HuH-7 (cell line): Measurements from ENCODE around the gene TENM4.

Source experiments
- DNase-seq: peaks from one replicate; pipeline ENCODE4 v3.0.0; 2011; ENCODE audit warnings: low spot score

TENM4 gene

DNA sequence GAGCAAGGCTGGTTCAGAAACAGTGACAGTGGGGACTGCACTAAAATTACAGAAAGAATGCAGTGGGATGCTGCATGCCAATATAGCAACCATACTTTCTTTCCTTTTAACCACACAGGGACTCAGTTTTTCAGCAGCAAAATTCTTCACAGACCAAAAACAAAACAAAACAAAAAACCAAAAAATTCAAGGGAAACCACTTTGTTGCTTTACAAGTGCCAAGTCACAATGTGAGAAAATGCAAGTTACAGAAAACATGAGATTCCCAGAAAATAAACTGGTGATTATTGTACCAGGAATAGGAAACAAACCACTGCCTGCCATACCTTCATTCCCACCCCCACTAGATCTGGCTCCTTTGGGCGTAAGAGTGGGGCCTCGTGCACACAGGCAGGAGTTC, 52.6 kb downstream of the TENM4 start:
- no peak for DNase-seq

DNA sequence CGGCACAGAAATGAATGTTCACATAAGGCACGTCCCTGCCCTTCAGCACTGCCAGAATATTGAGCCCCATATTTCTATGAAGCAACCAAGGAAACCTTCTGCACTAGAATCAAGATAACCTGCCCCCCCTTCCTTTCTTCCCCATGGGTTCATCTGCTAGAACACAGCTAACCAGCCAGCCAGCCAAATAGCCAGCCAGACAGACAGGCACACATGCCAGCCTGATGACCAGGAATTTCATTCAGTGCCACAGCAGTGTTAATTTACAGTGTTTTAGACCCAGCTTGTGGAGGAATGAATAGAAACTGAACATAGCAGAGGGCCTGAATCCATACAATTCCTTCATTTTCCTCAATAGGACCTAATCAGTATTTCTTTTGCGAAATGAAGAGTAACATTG, 57.0 kb downstream of the TENM4 start:
- no peak for DNase-seq

DNA sequence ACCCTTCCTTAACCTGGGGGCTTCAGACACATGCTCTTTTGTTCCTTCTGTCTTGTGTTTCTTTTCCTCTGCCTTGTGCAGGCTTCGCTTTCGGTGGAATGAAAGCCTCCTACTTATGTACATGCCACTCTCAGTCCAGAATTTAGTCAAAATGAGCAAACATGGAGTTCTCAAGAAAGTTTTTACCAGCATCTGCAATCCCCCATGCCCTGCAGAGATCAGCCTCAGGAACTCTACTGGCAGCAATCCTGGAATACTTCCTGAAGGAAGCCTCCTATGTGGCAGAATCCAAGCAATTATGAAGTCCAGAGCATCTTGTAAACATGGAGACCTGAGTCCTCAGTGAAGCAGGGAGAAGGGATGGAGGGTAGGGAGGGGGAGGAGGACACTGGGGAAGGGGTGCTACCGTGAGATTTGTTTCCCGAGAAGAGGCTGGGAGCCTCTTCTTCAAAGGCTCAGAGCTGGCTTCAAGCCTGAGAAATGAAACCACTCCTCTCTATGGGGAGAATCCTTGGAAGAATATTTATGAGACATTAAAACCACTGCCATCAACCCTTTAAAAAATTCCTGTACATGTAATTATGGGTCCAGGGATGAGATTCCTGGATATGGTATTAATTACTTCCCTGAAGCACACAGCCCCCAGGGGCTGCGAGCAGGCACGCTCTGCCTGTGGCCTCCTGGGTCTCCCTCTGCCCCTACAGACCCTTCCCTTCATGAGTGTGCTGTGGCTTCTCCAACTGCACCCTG, 58.4 kb downstream of the TENM4 start:
- no peak for DNase-seq

DNA sequence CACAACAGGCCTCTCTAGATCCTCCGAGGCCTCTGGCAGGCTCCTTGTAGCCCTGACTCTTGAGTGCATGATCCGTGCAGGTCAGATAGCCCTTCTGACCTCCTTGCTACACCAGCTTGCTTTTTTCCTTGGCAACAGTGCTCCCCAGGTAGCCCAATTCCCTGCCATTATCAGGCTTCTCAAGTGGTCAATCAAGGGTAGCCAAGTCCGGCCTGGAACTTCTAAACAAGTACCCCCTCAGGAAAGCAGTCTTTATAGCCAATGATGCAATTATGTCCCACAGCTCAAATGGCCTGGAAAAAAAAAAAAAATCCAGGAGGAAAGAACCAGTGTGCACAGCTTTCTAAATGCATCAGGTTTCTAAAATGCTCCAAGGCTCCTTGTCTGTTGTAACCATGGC, 59.8 kb downstream of the TENM4 start:
- DNase-seq: no peak

DNA sequence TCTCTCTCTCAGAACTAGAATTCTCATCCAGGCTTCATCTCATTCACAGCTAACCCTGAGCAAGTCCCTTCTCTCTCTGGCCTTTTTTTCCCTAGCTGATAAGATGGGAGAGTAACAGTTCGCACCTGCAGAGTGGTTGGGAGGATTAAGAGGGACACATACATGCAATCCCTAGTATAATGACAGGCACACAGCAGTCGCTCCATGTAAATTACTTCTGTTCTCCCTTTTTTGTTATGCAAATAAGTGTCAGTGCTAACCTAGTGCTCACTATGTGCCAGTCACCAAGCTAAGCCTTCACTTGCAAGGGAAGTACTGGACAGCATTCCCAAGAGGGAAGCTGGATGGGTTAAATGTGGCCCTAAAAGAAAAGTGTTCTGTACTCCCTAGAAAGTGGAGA, 63.4 kb downstream of the TENM4 start:
- no peak for DNase-seq

DNA sequence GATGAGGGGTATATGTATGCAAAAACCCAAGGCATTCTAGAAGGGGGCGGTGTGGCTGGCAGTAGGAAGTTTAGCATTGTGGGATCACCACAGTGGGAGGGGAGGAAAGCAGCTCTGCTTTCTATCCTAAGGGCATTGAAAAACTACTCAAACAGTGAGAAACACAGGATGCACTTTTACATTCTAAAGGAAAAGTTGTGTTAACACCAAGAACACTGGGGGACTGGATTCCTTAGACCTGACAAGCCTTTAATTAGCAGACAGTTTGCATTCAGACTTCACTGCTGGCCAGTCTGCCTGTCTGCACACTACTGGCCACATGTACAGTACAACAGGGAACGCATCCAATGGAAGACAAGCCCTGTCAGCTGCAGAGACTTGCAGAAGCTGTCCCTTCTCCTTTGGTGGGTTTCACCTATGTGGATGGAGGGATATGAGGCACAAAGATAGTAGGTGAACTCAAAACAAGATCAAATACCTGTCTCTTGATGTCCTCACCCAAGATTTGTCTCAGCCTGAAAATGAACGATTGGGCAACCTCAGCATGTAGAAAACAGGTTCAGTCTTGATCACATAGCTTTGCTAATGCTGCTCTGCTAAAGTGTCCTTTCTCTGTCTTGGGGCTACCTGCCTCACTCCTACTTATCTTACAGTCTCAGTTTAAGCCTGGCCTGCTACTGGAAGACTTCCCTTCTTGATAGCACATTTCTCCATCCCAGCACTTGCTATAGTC, 64.8 kb downstream of the TENM4 start:
- no peak for DNase-seq

DNA sequence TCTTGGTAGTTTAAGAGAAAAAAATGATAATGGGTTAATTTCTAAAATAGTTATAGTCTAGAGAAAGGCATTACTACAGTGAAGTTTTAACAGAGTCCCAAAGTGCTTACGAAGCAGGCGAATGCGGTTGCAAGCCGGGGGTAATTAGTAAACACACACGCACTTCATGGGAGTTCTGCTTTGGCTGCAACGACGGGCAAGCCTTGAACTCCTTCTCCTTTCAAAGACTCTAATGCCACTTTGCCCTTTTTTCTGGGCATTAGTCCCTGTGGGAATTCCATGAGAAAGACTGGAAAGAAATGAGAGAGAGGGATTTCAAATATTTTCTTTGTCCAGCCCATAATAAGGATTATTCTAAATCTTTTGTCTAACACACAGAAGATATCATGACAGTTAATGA, 66.1 kb downstream of the TENM4 start:
- DNase-seq: no peak

DNA sequence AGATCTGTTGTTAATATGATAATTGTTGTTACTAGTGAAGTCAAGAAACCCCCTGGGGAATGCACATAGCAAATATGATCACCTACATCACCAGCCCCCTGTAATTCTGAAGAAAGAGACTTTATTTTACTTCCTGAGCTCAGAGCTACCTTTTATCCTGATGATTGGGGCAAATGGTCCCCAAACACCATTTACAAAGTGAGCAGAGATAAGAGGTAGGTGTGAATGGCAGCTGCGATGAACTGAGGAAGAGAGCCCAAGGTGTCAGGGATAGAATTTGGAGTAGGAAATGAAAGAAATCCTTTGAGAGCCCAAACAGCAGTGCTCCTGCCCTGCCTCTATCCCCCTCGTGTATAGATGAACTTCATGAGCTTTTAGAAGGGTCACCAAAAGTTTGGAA, 69.1 kb downstream of the TENM4 start:
- DNase-seq: no peak

DNA sequence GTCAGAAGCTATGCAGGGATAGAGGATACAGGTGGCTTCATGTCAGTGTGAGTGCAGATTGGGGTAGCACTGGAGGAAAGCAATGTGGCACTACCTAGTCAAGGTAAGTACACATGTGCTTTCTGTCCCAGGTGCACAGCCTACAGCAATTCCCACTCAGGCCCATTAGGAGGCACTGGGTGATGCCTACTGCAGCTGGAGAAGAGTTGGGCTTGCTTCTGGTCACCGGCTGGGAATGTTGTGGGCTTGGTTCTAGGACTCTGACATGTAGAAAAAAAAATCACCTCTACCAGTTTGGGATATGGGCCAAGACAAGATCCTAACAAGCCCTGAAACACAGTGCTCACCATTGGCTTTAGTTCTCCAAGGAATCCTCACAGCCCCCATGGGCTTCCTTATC, 69.7 kb downstream of the TENM4 start:
- DNase-seq: no peak

DNA sequence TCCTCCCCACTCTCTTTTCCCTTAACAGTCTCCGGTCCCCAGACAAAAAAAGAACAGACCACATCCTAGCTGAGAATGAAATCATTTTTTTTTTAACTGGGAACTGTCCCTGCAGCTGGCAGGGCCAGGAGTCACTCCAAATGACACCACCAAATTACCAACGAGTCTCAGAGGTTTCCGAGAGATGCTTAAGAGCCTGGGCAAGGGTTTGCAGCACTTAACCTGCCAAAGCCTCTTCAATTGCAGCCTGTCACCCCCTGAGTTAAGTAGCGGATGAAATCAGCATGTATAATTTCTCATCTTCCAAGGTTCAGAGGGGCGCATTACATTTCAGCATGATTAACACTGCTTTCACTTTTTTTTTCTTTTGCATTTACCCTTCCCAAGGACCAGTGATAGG, 71.8 kb downstream of the TENM4 start:
- DNase-seq: no peak

DNA sequence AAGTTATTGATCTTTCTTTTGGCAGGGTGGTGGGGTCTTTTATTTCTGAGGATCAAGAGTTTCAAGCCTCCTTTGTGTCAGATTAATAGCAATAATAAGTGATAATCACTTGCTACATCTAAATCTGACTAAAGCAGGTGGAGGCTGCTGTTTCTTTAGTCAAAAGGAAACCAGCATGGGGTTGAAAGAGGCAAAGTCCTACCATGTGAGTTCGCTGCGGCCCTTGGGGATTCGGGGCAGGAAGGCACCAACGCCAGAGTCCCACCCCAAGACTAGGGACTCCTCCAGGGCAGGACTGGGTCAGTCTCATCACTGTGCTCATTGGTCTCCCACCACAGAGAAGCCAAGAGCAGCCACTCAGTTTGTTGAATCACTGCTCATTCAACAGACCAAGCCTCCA, 73.0 kb downstream of the TENM4 start:
- no peak for DNase-seq

DNA sequence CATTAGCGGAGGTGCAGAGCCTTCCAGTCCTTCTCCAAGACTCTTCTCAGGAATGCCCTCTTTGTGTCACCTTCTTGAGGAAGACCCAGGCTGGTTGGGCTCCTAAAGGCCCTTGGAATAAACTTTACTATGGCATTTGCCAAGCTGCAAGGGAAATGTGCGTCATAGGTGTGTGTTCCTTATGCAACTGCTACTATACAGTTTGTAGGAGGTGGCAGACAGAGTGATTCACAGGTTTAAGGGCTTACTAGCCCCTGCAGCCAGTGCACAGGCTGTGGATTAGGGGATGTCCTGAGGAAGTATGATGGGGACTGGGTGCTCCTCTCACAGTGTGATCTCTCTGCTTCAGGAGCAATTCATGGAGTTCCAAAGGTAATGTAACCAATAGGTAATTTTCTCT, 74.6 kb downstream of the TENM4 start:
- no peak for DNase-seq

DNA sequence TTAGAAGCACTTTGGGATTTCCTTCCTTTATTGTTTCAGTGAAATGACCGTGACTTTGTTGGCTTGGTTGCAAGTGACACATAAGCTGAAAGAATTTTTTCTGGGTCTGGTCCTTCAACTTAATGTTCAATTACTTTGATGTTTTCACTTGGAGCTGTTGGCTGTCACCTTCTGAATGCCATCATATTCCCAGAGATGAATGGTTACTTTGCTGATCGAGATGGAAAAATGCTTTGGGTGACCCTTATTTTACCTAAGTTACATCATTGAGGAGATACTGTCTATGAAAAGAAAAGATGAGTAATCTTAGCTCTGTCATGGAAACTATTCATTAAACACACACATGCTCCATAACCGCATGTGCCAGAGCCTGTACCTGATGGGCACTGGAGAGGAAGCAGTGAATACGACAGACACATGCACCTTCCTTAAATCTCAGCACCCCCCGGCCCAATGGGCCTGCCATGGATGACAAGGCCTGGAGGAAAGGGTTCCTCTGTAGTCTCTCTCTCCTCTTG, 76.9 kb downstream of the TENM4 start:
- DNase-seq: no peak

DNA sequence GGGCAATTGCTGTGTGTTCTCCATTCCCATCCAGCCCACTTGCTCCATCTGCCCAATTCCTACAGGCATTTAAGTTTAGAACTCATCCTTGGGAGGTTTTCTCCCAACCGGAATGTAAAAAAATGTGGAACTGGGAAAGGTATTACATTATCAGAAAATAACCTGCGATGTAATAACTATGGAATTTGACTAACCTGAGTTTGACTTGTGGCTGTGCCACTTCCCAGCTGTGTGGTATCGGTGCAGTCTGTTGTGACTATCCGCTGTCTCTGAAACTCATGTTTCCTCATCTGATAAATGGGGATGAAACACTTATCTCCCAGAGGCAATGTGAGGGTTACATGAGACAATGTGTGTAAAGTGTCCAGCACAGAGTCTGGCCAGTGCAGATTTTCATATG, 77.6 kb downstream of the TENM4 start:
- no peak for DNase-seq

DNA sequence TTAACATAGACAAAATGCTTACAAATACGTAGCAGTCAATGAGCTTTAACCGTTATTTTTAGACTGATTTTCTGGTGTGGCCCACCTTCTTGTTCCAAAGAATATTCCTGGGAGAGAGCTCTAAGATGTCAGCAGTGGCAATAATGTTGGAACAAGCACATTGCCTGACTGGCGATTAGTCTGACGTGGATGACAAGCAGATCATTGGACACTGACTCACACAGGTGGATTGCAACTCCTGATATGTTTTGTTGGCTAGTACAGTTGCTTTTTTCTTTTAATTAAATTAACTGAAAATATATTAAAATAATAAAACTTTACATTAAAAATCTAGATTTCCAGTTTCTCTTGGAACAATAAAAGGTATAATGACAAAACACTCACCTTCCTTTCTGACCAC, 78.0 kb downstream of the TENM4 start:
- DNase-seq: no peak

DNA sequence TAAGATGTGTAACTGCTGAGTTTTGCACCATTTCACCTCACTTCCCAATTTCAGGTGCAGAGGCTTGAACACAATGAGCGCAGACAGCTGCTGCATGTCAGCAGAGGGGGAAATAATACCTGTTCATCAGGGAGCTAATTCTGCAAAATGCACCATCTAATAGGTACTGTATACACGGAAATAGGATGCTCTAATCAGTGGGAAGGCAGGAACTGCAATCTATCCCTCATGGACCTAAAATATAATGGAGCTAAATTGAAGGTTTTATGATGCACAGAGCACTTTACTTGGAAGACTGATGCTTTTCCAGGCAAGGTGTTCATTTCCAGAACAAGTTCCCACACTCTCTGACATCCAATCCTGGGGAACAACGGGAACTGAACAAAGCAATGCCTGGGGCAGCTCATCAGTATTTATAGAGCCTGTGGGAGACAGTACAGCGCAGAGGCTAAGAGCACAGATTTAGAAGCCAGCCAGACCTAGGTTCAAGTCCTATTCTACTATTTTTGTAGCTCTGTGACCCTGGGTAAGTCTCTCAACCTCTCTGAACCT, 78.5 kb downstream of the TENM4 start:
- no peak for DNase-seq

DNA sequence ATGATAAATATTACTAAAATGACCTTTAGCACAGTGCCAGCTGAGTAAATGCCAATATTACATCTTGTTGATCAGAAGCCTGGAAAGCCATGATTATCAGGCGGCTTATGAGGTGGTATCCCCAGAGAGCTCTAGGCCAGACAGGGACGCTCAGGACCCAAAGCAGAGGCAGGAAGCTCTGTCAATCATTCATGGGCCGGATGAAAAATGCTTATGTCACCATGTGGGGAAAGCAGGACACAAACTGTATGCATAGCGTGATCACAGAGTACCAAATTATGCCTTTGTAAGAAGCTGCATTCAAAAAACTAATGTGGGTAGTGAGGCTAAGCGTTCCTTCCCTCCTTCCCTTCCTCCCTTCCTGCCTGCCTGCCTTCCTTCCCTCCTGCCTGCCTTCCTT, 82.6 kb downstream of the TENM4 start:
- no peak for DNase-seq

DNA sequence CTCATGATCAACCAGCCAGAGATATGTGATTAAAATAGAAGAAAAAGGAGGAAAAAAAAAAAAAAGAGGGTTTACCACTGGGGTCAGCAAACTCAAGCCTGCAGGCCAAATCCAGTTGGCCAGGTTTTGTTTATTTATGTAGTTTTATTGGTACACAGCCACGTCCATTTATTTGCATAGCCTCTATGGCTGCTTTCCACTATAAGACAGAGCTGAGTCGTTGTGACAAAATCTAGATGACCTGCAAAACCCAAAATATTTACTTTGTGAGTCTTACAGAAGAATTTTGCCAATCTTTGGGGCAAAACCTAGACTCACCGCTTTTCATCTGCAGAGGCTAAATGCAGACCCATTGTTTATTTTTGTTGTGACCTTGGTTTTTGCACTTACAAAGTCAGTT, 87.1 kb downstream of the TENM4 start:
- no peak for DNase-seq

DNA sequence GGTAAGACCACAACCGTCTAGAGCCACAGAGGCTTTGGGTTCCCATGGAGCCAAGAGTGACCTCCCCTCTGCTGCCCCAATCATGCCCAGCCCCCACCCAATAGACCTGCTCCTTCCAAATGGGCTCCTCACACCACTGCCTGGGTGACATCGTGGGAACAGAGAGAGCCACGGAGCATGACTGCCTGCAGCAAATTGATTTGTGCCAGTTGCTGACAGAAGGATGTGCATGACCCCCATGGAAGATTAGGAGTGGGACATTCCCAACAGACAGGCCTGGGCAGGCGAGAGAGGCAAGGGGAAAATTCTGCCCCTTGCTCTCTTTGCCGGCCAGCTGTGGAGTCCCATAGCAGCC, 88.5 kb downstream of the TENM4 start:
- DNase-seq: no peak

DNA sequence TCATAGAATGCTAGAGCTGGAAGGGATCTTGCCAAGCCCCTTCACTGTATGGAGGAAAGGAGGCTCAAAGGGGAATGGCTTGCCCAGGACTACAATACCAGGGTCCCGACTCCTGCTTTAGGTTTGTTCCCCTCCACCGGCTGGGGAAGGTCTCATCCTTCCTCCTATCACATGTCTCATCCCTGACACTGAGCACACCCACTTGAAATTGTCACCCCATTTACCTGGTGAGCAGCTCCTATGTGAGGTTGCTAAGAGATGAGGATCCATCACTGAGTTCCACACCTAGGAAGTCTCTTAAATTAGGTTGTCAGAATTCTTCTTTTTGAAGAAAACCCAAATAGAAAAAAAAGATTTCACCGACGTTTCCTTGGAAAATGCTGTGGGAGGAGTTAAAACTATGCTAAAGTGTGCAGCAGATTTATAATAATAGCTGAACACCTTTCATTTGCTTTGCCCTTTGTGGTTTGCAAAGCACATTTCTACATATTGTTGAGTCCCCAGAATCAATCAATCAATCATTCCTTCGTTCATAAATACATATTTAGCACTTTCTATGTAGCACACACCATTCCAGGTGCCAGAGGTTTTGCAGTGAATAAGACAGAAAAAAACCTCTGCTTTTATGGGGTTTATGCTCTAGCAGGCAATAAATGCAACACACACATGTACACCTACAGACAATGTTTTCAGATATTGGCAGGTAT, 91.7 kb downstream of the TENM4 start:
- DNase-seq: no peak

DNA sequence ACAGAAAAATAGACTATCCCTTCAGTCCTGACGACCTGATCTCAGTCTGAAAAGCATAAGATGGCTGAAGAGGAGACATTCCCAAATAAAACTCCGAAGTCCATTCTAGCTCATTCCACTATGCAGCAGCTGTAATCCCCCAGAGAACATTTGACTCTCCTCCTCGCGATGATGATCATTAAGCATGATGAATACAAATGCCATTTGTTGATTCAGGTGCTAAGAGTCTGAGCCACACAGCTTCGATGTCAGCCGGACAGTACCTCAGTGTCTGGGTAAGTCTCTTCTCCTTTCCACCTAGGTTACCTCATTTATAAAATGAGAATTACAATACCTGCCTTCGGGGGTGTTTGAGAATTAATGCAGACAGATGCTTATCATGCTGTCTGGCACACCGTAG, 94.8 kb downstream of the TENM4 start:
- no peak for DNase-seq

DNA sequence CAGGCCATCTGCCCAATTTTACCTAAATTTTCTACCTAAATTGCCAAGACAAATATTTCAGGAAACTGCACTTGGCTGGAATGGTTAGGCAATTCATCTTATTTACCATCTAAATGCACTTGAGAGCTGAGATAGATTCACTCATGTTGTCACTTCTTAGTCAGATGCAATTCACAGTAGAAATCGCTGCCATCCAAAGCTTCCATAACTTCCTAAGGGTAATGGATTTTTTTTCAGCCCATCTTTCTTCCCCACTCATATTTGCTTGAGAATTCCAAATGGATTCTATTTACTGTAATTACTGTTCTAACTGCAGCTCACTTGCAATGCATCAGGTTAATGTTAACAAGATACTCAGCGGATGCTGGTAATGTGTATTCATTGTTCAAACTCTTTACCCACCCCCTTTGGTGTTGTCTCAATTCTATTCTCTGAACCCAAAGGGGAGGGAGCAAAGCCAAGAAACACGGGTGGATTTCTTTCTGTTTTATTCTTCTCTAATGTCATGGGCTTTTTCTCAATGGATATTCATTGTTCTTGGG, 96.0 kb downstream of the TENM4 start:
- DNase-seq: no peak

DNA sequence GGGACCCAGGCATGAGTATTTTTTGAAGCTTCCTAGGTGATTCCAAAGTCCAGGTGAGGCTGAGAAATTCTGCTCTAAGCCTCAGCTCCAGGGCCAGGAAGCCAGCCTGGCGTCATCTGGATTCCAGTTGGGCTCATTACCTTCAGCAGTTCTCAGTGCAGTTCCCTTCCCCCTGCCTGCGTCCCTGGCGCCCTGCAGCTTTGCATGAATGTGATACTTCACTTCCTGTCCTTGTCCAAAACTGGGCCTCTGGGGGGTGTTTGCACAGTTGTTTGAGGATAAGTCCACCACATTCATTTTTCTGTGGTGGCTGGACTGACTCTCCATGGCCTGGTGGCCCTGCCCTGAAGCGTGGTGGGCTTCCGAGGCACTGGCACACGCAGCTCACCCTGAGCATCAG, 98.1 kb downstream of the TENM4 start:
- DNase-seq: no peak
